ENCODE results near the gene LRRC3B. TPM values are rescaled to one million over a fixed set of nuclear protein-coding genes. Genes with fewer than 3 reads are reported as not detected.

The LRRC3B gene
- polyA plus RNA-seq, 1 donor from 2014 or later = 56.4 TPM

- Histone ChIP-seq H3K9ac (ENCODE audit: low read length) (no peak overlapping the region), H3K9me3 (ENCODE audit: low read length) (no peaks in the 10 kb centered on the region), H3K36me3 (ENCODE audit: insufficient read depth, low read length) (peaks cover 3% of the 10 kb centered on the region), H3K9me2 (ENCODE audit: insufficient read depth, low read length) (no peaks in the 10 kb centered on the region), H3K27me3 (ENCODE audit: insufficient read depth, low read depth, low read length) (no peaks in the 10 kb centered on the region), H3K79me2 (replicated peaks; ENCODE audit: insufficient read depth, low read length) (no peaks in the 10 kb centered on the region), H3K27ac (ENCODE audit: low read length) (no peak overlapping the region), H2AFZ (ENCODE audit: low read depth, low read length) (no peak overlapping the region), H3K4me2 (ENCODE audit: low read length) (no peak overlapping the region), H3K4me3 (ENCODE audit: low read length) (no peak overlapping the region), H4K20me1 (ENCODE audit: insufficient read depth) (no peaks in the 10 kb centered on the region), H3F3A (ENCODE audit: insufficient read depth, low read length, poor library complexity, severe bottlenecking) (no peaks in the 10 kb centered on the region)
- no peak for TF ChIP-seq MXI1 (conservative IDR thresholded peaks at IDR 0.05; ENCODE audit: poor library complexity, severe bottlenecking)
- TF ChIP-seq CTCF (IDR thresholded peaks at IDR 0.05; ENCODE audit: poor library complexity, severe bottlenecking) = no peak
- no peak for TF ChIP-seq SMC3 (conservative IDR thresholded peaks at IDR 0.05; ENCODE audit: poor library complexity)
- TF ChIP-seq POLR2AphosphoS5 (IDR thresholded peaks at IDR 0.05) = no peak
- TF ChIP-seq REST (IDR thresholded peaks at IDR 0.05; ENCODE audit: borderline replicate concordance) = no peak
- no peak for TF ChIP-seq RAD21 (conservative IDR thresholded peaks at IDR 0.05)
- no peak for TF ChIP-seq EZH2 (IDR thresholded peaks at IDR 0.05; ENCODE audit: borderline replicate concordance, insufficient read depth, low read length, poor library complexity, severe bottlenecking)
- no peak for TF ChIP-seq TAF1 (IDR thresholded peaks at IDR 0.05; ENCODE audit: low read depth)
- TF ChIP-seq EP300 (conservative IDR thresholded peaks at IDR 0.05; ENCODE audit: poor library complexity, severe bottlenecking) = no peak
Observed at GRCh38 chr3:26704736-26705135, 82.2 kb downstream of the LRRC3B start.

GRCh38 chr3:26708501-26708900, 85.9 kb downstream of the LRRC3B start:
- Histone ChIP-seq H3K79me2 (replicated peaks; ENCODE audit: insufficient read depth, low read length) (no peaks in the 10 kb centered on the region), H2AFZ (ENCODE audit: low read depth, low read length) (no peak overlapping the region), H4K20me1 (ENCODE audit: insufficient read depth) (no peaks in the 10 kb centered on the region), H3K27ac (ENCODE audit: low read length) (no peak overlapping the region), H3K9me2 (ENCODE audit: insufficient read depth, low read length) (no peaks in the 10 kb centered on the region), H3K36me3 (ENCODE audit: insufficient read depth, low read length) (peaks cover 10% of the 10 kb centered on the region), H3K9me3 (ENCODE audit: low read length) (no peaks in the 10 kb centered on the region), H3K4me3 (ENCODE audit: low read length) (no peak overlapping the region), H3F3A (ENCODE audit: insufficient read depth, low read length, poor library complexity, severe bottlenecking) (no peaks in the 10 kb centered on the region), H3K9ac (ENCODE audit: low read length) (no peak overlapping the region), H3K4me2 (ENCODE audit: low read length) (no peak overlapping the region), H3K27me3 (ENCODE audit: insufficient read depth, low read depth, low read length) (no peaks in the 10 kb centered on the region)
- no peak for TF ChIP-seq TAF1 (IDR thresholded peaks at IDR 0.05; ENCODE audit: low read depth)
- no peak for TF ChIP-seq EZH2 (IDR thresholded peaks at IDR 0.05; ENCODE audit: borderline replicate concordance, insufficient read depth, low read length, poor library complexity, severe bottlenecking)
- TF ChIP-seq EP300 (conservative IDR thresholded peaks at IDR 0.05; ENCODE audit: poor library complexity, severe bottlenecking) = no peak
- TF ChIP-seq POLR2AphosphoS5 (IDR thresholded peaks at IDR 0.05) = no peak
- no peak for TF ChIP-seq SMC3 (conservative IDR thresholded peaks at IDR 0.05; ENCODE audit: poor library complexity)
- no peak for TF ChIP-seq RAD21 (conservative IDR thresholded peaks at IDR 0.05)
- TF ChIP-seq REST (IDR thresholded peaks at IDR 0.05; ENCODE audit: borderline replicate concordance) = no peak
- TF ChIP-seq CTCF (IDR thresholded peaks at IDR 0.05; ENCODE audit: poor library complexity, severe bottlenecking) = no peak

All from neural cell (in vitro differentiated cells).